Middle frontal gyrus (tissue), 1 donor: Measurements from ENCODE around the gene ADAMTS2.

Source experiments
- DNase-seq: peaks from one replicate; pipeline ENCODE4 v3.0.0-alpha.2; 2015; ENCODE audit warnings: low spot score; ENCODE audit errors: extremely low spot score

The ADAMTS2 gene

DNA sequence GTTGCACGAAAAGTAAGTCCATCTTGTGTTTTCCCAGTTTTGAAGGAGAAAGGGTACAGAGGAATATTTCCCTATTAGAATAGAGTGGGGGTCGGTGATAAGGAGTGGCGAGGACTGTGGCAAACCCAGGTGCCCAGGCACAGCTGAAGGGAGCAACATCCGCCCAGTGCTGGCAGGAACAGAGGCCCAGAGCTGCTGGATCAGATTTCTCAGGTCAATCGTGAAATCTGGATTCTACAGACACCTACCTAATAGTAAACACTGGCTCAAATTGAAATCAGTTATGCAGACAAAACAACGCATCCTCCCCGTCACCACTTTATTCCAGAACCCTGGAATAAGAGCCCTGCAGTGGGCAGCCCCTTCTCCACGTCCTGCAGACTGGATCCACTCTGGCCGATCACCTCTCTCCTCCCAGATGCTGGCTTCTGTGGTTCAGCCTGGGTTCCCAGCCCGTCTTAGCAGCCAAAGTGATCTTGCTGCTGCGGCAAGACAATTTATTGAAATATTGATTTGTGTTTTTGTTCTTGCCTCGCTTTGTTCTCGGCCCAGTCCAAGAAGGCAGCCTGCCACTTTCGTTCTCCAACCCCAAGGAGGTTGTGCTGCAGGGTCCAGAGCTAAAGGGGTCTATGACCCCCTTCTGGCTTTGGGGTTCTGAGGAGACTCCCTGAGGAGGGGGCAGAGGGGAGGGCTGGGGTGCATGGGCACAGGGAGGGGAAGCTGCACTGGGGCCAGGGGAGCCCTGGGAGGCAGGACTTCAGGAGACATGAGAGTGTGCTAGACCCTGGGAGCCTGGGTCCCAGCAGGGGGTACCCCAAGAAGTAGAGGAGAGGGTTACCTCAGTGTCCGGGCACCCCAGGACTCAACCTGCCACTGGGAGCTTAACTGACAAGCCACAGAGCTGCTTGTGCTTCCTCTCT is 181.8 kb downstream of the ADAMTS2 start:
- no peak for DNase-seq

- DNase-seq: no peak
These were observed 182.7 kb downstream of the ADAMTS2 start for GRCh38 chr5:179162351-179163235.

GRCh38 chr5:179161901-179162300 is 183.4 kb downstream of the ADAMTS2 start:
- DNase-seq: no peak

GRCh38 chr5:179160584-179160983 is 184.7 kb downstream of the ADAMTS2 start:
- DNase-seq: no peak

GRCh38 chr5:179158556-179158955 is 186.7 kb downstream of the ADAMTS2 start:
- no peak for DNase-seq

- no peak for DNase-seq
These were observed 190.0 kb downstream of the ADAMTS2 start for GRCh38 chr5:179154991-179155955.

DNA sequence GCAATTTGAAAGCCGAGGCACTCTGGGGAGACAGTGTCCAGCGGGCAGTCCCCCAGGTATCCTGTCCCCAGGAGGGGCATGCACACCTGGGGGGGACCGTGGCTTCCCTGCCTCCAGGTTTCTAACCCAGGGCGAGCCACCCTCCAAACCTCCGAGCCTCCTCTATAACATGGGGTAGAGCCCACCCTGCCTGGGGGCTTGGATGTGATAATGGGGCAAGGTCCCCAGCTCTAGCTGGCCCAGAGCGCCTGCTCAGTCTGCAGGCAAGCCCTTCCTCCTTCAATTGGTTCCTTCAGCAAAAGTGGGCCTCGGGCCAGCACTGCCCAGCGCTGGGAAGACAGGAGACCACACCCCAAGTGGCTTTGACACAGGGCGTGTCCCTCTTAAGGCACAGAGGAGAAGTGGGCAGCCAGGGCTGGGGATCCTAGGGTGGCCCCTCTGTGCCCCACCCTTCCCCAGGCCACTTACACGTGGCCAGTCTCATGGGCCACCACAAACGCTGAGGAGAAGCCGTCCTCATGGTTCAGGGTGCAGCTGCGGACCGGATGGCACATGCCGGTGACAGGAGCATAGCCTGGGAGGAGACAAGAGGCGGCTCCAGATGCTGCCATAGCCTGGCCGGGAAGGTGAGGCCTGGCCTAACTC is 190.8 kb downstream of the ADAMTS2 start:
- no peak for DNase-seq

DNA sequence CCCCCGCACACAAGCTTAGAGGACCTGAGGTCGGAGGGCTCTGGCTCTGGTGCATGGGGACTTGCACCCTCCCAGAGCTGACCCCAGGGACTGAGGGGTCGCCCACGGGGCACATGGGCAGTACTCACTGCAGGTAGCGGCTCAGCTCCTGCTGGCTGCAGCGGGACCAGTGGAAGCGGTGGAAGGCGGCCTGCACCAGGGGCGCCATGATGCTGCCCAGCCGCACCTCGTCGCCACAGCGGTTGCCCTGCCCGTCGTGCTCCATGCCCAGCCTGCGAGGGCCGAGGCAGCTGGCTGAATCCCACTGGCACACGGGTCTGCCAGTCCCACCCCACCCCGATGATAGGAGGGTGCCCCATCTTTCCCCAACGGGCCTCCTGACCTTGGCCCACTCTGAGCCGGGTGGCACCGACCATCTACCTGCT is 191.3 kb downstream of the ADAMTS2 start:
- DNase-seq: no peak

DNA sequence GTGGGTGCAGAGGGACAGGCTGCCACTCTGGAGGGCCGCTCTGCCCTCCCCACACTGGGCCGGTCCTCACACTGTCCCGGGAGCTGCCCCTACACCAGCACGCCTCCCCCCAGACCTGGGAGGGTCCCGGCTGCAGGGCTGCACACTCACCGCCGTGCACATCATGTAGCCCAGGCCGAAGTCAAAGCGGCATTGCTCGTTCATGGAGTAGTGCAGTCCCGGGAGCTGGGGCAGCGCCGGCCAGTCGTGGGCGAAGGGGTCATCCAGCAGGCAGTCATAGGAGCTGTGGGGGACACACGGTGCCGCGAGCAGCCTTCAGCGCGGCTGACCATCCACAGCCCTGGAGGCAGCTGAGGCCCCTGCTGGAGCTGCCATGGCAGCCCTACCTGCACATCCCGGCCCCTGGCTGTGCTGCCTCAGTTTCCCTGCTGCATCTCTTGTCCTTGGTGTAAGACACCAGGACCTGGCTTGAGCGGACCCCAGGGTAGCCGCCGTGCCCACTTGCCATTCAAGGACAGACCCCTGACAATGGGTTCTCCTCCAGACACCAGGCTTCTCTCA is 191.8 kb downstream of the ADAMTS2 start:
- no peak for DNase-seq

GRCh38 chr5:179152941-179153340 is 192.3 kb downstream of the ADAMTS2 start:
- no peak for DNase-seq

- no peak for DNase-seq
These were observed 192.9 kb downstream of the ADAMTS2 start for GRCh38 chr5:179152144-179152895.

DNA sequence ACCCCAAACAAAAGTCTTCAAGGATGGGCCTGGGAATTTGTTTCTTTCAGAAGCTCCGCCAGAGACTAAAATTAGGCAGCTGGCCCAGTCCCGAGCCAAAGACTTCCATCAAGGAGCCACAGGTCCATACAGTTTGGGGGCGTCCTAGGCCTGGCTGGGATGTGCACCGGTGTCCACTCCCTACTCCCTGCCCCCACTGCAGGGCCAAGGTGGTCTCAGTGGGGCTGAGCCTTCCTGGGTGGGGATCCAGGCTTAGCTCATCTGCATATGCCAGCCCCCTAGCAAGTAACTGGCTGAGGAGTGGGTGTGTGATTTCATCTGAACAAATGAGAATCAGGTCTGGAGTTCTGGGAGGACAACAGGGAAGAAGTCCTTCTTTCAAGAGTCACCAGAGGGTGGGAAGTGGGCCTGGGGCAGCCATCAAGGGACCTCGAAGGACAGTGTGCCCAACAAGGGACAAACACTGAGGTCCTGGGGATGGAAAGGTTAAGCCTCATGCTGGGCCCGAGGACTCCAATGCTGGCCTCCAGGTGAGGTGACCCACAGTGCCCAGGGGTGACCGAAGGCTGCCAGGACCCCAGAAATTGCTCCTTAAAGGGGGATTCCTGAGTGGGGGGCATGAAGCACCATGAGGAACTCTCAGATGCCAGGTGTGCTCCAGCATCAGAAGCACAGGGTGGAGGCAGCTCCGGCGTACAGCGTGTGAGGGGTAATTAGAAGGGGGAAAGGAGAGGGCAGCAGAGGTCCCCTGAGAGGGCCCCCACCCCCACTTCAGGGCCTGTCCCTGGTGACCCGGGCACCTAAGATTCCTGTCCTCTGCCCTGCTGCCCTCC is 193.8 kb downstream of the ADAMTS2 start:
- DNase-seq: no peak

DNA sequence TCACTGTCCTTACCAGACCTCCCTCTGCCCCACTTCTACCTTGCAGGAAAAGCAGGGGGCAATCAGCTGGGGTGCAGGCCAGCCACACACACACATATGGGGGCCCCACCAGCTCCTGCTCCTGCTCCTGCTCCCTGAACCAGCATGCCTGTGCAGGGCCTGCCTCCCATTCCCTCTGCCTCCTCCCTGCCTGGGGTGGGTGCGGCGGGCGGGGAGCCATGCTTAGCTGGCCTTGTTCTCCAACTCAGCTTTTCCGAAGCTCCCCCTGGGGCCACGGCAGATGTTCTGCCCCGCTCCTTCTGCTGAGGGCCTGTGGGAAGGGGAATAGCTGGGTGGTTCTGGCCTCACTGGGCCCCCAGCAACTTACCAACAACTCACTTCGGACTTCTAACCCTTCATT is 195.2 kb downstream of the ADAMTS2 start:
- no peak for DNase-seq

DNA sequence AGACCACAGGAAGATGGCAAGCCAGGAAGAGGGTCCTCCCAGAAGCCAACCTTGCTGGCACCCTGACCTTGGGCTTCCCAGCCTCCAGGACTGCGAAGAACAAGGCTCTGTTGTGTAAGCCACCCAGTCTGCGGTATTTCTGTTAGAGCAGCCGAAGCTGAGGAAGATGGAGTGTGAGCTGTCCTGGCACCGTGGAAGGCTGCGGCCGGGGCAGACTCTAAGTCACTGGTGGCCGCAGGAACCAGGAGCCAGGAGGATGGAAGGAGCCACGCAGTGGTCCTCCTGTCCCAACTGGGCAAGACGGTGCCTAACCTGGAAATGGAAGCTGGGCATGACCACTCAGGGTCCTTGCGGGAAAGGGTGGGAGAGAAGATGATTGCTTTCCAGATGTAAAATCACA is 196.0 kb downstream of the ADAMTS2 start:
- DNase-seq: no peak

GRCh38 chr5:179148703-179149170 is 196.5 kb downstream of the ADAMTS2 start:
- DNase-seq: no peak

DNA sequence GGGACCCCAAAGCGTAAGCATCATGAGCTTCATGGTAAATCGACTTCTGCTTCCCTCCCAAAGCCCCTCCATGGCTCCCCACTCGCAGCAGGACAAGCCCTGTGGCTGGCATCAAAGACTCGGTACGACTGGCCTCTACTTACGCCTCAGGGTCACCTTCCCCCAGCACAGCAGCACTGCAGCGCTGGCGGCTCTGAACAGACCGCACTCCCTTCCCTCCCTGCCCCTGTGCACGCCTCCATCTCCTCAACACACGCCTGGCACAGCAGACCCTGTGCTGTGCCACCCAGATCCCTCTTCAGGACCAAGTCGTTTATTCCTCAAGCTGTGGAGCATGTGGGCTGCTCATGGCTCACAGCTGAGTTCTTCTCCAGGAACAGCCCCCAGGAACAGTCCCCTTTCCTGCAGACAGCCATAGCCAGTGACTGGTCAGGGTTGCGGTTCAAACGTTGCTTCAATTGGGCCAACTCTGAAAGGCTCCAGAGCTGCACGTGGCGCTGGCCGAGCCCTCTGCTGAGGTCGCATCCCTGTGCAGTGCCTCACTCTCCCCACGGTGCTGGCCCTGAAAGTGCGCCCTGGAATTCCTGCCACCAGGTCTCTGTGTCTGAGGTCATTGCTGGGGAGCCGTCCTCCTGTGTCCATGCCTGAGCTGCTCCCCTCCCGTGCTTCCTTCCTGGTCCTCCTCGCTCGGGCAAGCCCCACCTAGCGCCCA is 197.1 kb downstream of the ADAMTS2 start:
- DNase-seq: no peak

GRCh38 chr5:179146277-179146676 is 199.0 kb downstream of the ADAMTS2 start:
- no peak for DNase-seq

GRCh38 chr5:179143446-179143845 is 201.8 kb downstream of the ADAMTS2 start:
- no peak for DNase-seq
